Liver (tissue), 9 donors: ENCODE measurements around the gene TTC33. TPM values are rescaled to one million over a fixed set of nuclear protein-coding genes. Genes with fewer than 3 reads are reported as not detected.

Experiments used
- DNase-seq: peaks from one replicate; pipeline ENCODE4 v3.0.0-alpha.2; 2017; ENCODE audit warnings: low spot score
- H3K27ac ChIP-seq, 2 donors: one replicate each; pipeline ENCODE4 v1.7.0; 2013; ENCODE audit warnings: inconsistent platforms in 2 of 2, low read length in 2 of 2, control low read depth in 1 of 2, low read depth in 1 of 2, mild to moderate bottlenecking in 1 of 2
- H3K27me3 ChIP-seq, 4 donors: one replicate each; pipeline versions ENCODE4 v1.6.1 to v1.7.0; 2013; ENCODE audit warnings: low read length in 3 of 4, inconsistent platforms in 1 of 4, mild to moderate bottlenecking in 1 of 4, moderate library complexity in 1 of 4; ENCODE audit not compliant: control insufficient read depth in 4 of 4, insufficient read depth in 4 of 4
- H3K36me3 ChIP-seq, 4 donors: one replicate each; pipeline versions ENCODE4 v1.6.1 to v1.7.0; 2013; ENCODE audit warnings: low read length in 3 of 4, mild to moderate bottlenecking in 3 of 4, low read depth in 1 of 4, moderate library complexity in 1 of 4; ENCODE audit not compliant: control insufficient read depth in 4 of 4, insufficient read depth in 3 of 4
- H3K4me1 ChIP-seq, 4 donors: one replicate each; pipeline versions ENCODE4 v1.6.1 to v1.7.0; 2013; ENCODE audit warnings: low read length in 3 of 4, mild to moderate bottlenecking in 3 of 4, moderate library complexity in 1 of 4; ENCODE audit not compliant: control insufficient read depth in 4 of 4, insufficient read depth in 4 of 4
- H3K4me3 ChIP-seq, 3 donors: one replicate each; pipeline versions ENCODE4 v1.6.1 to v1.7.0; 2013; ENCODE audit warnings: low read length in 3 of 3, control low read depth in 1 of 3, low read depth in 1 of 3, mild to moderate bottlenecking in 1 of 3
- H3K9ac ChIP-seq, 2 donors: one replicate each; pipeline ENCODE4 v1.7.0; 2013; ENCODE audit warnings: low read length in 2 of 2, mild to moderate bottlenecking in 2 of 2, moderate library complexity in 2 of 2, control low read depth in 1 of 2, low read depth in 1 of 2
- H3K9me3 ChIP-seq, 4 donors: one replicate each; pipeline versions ENCODE4 v1.6.1 to v1.7.0; 2013; ENCODE audit warnings: low read length in 3 of 4; ENCODE audit not compliant: control insufficient read depth in 4 of 4
- EGR1 ChIP-seq, 2 donors: IDR thresholded peaks; 2 replicates each; pipeline ENCODE4 v1.6.1; 2016 to 2018; ENCODE audit warnings: antibody characterized with exemption in 2 of 2, low read depth in 2 of 2
- FOXA1 ChIP-seq: IDR thresholded peaks from 2 replicates; pipeline ENCODE4 v1.6.1; 2016; ENCODE audit warnings: antibody characterized with exemption
- FOXA2 ChIP-seq: IDR thresholded peaks from 2 replicates; pipeline ENCODE4 v1.6.1; 2016; ENCODE audit warnings: antibody characterized with exemption
- GABPA ChIP-seq, 2 donors: IDR thresholded peaks in 1 of 2; conservative IDR thresholded peaks in 1 of 2; 2 replicates each; pipeline ENCODE4 v1.6.1; 2016; ENCODE audit warnings: antibody characterized with exemption in 2 of 2, mild to moderate bottlenecking in 1 of 2, moderate library complexity in 1 of 2
- HNF4A ChIP-seq, 2 donors: conservative IDR thresholded peaks; 2 replicates each; pipeline ENCODE4 v1.6.1; 2016; ENCODE audit warnings: antibody characterized with exemption in 2 of 2, mild to moderate bottlenecking in 2 of 2
- HNF4G ChIP-seq: IDR thresholded peaks from 2 replicates; pipeline ENCODE4 v1.6.1; 2016; ENCODE audit warnings: antibody characterized with exemption
- JUND ChIP-seq, 2 donors: IDR thresholded peaks; 2 replicates each; pipeline ENCODE4 v1.6.1; 2016; ENCODE audit warnings: antibody characterized with exemption in 2 of 2
- NR2F2 ChIP-seq: IDR thresholded peaks from 2 replicates; pipeline ENCODE4 v1.6.1; 2016; ENCODE audit warnings: antibody characterized with exemption
- RAD21 ChIP-seq, 2 donors: IDR thresholded peaks; 2 replicates each; pipeline ENCODE4 v1.6.1; 2016; ENCODE audit warnings: antibody characterized with exemption in 2 of 2, mild to moderate bottlenecking in 2 of 2
- RXRA ChIP-seq, 2 donors: IDR thresholded peaks; 2 replicates each; pipeline ENCODE4 v1.6.1; 2017 to 2018; ENCODE audit warnings: antibody characterized with exemption in 2 of 2, mild to moderate bottlenecking in 1 of 2
- TAF1 ChIP-seq: conservative IDR thresholded peaks from 2 replicates; pipeline ENCODE4 v1.6.1; 2016; ENCODE audit warnings: antibody characterized with exemption, mild to moderate bottlenecking
- YY1 ChIP-seq: IDR thresholded peaks from 2 replicates; pipeline ENCODE4 v1.6.1; 2016; ENCODE audit warnings: antibody characterized with exemption, mild to moderate bottlenecking
- WGBS: extraction: QIAGEN DNeasy Blood & Tissue Kit; methylation state at CpG from one replicate; pipeline ENCODE4 v1.1.7; 2013; 5-methylcytosine and 5-hydroxymethylcytosine counted together
- polyA plus RNA-seq, 2 donors: library from polyadenylated mRNA; stranded (reverse) in 1 of 2; unstranded in 1 of 2; fragments of 200-250 nt in 1 of 2; fragments of >200 nt in 1 of 2; fragmentation: Nextera tagmentation in 1 of 2; extraction: Ambion mirVana in 1 of 2; gene quantifications; one replicate each; pipeline versions ENCODE4 v1.2.1 to v1.2.3, GENCODE V29; 2013 to 2015
- total RNA-seq, 2 donors: library from RNA; depleted of rRNA; stranded (reverse); fragments of >200 nt; gene quantifications; one replicate each; pipeline ENCODE4 v1.2.3, GENCODE V29; 2014
- TF ChIP-seq, protein P1 (sequence below): IDR thresholded peaks from 2 replicates; pipeline ENCODE4 v1.6.1; 2016; ENCODE audit warnings: antibody characterized with exemption
- TF ChIP-seq, protein P2 (sequence below): IDR thresholded peaks from 2 replicates; pipeline ENCODE4 v1.6.1; 2016; ENCODE audit warnings: antibody characterized with exemption, mild to moderate bottlenecking
- TF ChIP-seq, protein P3 (sequence below): IDR thresholded peaks from 2 replicates; pipeline ENCODE4 v1.6.1; 2016; ENCODE audit warnings: antibody characterized with exemption
- TF ChIP-seq, protein P4 (sequence below): IDR thresholded peaks from 2 replicates; pipeline ENCODE4 v1.6.1; 2016; ENCODE audit warnings: antibody characterized with exemption
- donor health status: healthy.
- donor health status: healthy.
- donor health status: healthy.
- donor health status: healthy.
- donor health status: healthy.

Gene TTC33
- total and polyA plus RNA-seq, 4 donors: 4.3 to 12.0 (median 7.6) TPM

DNA sequence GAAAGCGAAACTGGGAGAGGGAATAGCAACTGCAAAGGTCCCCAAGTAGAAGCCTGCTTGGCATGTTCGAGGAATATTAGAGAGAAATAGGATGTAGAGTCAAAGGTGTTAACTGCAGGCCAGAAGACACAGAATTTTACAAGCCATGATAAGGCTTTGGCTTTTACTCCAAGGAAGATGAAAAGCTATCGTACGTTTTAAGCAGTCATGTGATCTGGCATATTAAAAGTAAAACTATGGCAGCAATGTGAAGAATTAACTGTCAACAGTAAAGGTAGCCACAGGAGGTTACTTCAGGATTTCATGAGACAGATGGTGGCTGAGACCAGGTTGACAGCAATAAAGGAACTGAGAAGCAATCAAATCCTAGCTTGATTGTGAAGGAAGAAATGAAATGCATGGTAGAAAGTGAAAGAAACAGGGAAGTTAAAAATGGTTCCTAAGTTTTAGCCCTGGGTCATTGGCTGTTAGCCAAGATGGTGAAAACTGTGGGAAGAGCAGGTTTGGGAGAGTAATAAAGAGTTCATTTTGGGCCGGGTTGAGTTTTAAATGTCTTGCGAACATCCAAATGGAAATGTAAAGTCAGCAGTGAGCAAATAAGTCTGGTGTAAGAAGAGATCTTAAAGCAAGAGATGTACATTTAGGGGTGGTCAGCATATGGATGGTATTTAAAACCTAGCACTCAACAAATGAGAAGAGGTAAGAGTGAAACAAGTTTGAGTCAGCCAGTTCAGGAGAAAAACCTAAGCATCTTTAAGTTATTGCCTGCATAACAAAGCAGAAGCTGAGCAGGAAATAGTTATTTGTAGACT is 20.3 kb upstream of the TTC33 start:
- peaks cover 11 to 32% (median 19%) of the 10 kb centered on the region in 4 donors for H3K4me1 ChIP-seq
- H3K9ac ChIP-seq: no peak overlapping the region
- WGBS: 70% methylated on average over 6 of the region's 6 CpGs
- no peak overlapping the region for H3K4me3 ChIP-seq
- H3K9me3 ChIP-seq: no peaks in the 10 kb centered on the region
- peaks cover 0 to 23% (median 14%) of the 10 kb centered on the region in 4 donors for H3K36me3 ChIP-seq
- H3K27me3 ChIP-seq: no peaks in the 10 kb centered on the region
- H3K27ac ChIP-seq: no peak overlapping the region
- TF ChIP-seq RXRA (IDR thresholded peaks at IDR 0.05): no peak
- no peak for TF ChIP-seq RAD21 (IDR thresholded peaks at IDR 0.05)
- no peak for TF ChIP-seq FOXA2
- no peak for TF ChIP-seq HNF4A (conservative IDR thresholded peaks at IDR 0.05)
- TF ChIP-seq, protein P1, sequence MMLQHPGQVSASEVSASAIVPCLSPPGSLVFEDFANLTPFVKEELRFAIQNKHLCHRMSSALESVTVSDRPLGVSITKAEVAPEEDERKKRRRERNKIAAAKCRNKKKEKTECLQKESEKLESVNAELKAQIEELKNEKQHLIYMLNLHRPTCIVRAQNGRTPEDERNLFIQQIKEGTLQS: no peak
- TF ChIP-seq, protein P2, sequence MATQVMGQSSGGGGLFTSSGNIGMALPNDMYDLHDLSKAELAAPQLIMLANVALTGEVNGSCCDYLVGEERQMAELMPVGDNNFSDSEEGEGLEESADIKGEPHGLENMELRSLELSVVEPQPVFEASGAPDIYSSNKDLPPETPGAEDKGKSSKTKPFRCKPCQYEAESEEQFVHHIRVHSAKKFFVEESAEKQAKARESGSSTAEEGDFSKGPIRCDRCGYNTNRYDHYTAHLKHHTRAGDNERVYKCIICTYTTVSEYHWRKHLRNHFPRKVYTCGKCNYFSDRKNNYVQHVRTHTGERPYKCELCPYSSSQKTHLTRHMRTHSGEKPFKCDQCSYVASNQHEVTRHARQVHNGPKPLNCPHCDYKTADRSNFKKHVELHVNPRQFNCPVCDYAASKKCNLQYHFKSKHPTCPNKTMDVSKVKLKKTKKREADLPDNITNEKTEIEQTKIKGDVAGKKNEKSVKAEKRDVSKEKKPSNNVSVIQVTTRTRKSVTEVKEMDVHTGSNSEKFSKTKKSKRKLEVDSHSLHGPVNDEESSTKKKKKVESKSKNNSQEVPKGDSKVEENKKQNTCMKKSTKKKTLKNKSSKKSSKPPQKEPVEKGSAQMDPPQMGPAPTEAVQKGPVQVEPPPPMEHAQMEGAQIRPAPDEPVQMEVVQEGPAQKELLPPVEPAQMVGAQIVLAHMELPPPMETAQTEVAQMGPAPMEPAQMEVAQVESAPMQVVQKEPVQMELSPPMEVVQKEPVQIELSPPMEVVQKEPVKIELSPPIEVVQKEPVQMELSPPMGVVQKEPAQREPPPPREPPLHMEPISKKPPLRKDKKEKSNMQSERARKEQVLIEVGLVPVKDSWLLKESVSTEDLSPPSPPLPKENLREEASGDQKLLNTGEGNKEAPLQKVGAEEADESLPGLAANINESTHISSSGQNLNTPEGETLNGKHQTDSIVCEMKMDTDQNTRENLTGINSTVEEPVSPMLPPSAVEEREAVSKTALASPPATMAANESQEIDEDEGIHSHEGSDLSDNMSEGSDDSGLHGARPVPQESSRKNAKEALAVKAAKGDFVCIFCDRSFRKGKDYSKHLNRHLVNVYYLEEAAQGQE: no peak
- no peak for TF ChIP-seq NR2F2
- no peak for TF ChIP-seq JUND (IDR thresholded peaks at IDR 0.05)
- no peak for TF ChIP-seq FOXA1
- no peak for TF ChIP-seq HNF4G
- TF ChIP-seq EGR1 (IDR thresholded peaks at IDR 0.05; ENCODE audit: low read depth in 2 of 2): no peak
- TF ChIP-seq, protein P3, sequence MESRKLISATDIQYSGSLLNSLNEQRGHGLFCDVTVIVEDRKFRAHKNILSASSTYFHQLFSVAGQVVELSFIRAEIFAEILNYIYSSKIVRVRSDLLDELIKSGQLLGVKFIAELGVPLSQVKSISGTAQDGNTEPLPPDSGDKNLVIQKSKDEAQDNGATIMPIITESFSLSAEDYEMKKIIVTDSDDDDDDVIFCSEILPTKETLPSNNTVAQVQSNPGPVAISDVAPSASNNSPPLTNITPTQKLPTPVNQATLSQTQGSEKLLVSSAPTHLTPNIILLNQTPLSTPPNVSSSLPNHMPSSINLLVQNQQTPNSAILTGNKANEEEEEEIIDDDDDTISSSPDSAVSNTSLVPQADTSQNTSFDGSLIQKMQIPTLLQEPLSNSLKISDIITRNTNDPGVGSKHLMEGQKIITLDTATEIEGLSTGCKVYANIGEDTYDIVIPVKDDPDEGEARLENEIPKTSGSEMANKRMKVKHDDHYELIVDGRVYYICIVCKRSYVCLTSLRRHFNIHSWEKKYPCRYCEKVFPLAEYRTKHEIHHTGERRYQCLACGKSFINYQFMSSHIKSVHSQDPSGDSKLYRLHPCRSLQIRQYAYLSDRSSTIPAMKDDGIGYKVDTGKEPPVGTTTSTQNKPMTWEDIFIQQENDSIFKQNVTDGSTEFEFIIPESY: no peak
- no peak for TF ChIP-seq GABPA (IDR thresholded peaks at IDR 0.05 in 1 of 2, conservative IDR thresholded peaks at IDR 0.05 in 1 of 2)
- TF ChIP-seq YY1: no peak
- TF ChIP-seq, protein P4, sequence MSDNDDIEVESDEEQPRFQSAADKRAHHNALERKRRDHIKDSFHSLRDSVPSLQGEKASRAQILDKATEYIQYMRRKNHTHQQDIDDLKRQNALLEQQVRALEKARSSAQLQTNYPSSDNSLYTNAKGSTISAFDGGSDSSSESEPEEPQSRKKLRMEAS: no peak
- TF ChIP-seq TAF1: no peak
- no peak for DNase-seq
